Activated CD8-positive, alpha-beta memory T cell treated with anti-CD3 and anti-CD28 coated beads, Interleukin-2, amount 50 U/mL, for 24 hours (primary cell): ENCODE measurements around the gene NEK9.
"Not testable (repeated sequence)": the region's sequence is repeated elsewhere in the genome, so short reads cannot be mapped to it uniquely, and the experiment has no call there.

ENCODE experiments used
- DNase-seq: peaks from one replicate; pipeline ENCODE4 v3.0.0-alpha.2; 2020; ENCODE audit errors: extremely low read depth

The NEK9 gene

DNA sequence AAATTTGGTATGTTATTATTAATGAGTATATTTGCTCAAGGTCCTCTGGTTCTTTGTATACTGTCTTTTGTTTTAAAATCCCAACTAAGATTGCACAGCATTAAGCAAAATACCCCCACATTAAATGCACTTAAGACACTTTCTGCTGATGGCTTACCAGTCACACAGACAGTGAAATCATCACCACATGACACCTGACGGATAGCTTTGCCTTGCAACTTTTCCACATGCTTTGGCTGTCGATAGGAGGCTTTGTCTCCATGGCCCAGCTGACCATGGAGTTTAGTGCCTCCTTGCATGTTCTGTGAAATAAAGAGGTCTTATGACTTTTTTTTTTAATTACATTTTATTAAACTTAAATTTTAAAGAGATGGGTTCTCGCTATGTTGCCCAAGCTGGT is 19.7 kb downstream of the NEK9 start:
- no peak for DNase-seq

DNA sequence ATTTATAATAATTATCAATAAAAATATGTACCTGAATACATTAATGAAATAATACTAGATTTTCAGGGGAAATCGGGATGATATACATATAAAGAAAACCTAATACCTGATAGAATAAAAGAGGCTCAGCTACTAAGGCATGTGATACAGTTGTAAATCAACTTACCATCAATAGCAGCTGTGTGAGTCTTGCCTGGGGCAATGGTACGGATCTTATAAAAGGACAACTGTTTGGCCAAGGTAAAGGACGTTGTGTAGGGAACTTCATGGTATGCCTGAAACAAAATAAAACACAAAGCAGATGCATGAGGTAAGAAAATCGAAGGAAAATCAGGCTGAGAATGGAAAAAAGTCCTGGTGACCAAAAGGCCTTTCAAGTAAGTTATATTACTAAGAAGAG is 25.4 kb downstream of the NEK9 start:
- no peak for DNase-seq

DNA sequence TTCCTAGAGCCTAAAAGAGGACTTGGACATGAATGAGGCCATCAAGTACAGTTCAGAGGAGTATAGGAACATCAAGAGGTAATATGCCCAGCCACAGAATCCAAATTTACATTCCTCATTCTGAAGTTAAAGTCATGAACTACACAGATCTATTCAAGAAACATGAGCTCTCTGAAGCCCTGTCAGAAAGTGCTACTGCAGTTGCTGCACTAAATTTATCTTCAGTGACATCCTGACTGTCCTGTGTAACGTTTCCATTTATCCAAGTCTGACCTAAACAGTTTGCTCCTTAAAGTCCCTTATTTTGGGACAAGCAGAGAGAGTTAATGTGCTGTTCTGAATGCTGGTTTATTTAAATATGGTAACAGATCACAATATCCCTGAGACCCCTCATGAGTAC is 28.2 kb downstream of the NEK9 start:
- DNase-seq = no peak

DNA sequence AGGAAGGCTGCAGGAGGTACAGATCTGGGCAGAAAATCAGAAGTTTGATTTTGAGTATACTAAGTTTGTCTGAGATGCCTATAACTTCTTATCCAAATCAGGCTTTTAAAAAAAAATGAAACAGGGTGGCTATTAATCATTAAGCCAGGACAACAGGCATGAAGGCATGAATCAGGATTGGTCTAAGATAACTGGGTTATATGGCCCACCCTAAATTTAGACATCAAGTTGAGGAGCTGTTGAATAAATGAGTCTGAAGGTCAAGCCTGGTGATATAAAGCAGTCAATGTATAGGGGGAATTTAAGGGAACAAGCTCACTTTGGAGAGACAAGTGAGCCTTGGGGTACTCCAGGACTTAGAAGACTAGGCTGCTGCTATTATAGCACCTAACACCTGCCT is 28.6 kb downstream of the NEK9 start:
- no peak for DNase-seq

DNA sequence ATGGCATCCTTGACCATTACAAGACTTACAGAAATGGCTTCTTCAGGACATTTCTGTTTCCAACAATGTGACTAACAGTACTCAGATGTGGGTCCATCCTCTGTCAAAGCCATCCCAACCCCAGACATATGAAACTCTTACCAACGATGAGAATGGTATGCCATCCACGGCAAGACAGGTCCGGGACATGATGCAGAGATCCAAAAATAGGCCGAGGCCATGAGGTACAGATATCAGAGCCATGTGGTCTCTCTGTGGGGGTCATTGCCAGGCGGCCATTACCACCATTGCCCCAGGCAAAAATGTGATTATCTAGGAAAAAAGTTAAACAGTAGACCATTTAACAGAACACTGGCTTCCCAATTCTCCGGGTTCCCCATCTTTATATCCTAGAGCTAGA is 29.9 kb downstream of the NEK9 start:
- no peak for DNase-seq

DNA sequence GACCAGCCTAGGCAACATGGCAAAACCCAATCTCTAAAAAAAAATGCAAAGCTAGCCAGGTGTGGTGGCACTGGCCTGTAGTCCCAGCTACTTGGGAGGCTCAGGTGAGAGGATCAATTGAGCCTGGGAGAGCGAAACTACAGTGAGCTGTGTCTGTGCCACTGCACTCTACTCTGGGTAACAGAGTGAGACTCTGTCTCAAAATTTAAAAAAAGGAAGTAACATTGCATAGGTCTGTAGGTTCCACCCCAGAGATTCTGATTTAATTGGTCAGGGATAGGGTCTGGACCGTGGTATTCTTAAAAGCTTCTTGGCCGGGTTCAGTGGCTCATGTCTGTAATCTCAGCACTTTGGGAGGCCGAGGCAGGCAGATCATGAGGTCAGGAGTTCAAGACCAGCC is 31.2 kb downstream of the NEK9 start:
- DNase-seq = no peak

DNA sequence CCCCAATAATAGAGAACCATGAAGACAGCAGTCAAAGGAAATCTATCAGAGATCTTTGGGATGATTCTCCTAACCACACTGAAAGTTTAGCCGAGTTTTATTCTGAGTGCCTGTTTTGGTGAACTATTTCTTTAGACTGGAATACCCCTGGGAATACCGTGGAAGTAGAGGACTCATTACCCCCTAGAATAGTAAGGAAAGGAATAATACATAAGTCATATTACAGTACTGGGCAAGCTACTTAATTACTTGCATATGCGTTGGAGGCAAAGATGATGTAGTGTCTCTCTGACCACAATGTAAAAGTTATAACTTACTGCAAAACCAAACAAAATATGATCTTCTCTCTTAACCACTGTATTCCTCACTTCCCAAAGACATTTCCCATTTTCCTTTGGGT is 32.0 kb downstream of the NEK9 start:
- DNase-seq = no peak

DNA sequence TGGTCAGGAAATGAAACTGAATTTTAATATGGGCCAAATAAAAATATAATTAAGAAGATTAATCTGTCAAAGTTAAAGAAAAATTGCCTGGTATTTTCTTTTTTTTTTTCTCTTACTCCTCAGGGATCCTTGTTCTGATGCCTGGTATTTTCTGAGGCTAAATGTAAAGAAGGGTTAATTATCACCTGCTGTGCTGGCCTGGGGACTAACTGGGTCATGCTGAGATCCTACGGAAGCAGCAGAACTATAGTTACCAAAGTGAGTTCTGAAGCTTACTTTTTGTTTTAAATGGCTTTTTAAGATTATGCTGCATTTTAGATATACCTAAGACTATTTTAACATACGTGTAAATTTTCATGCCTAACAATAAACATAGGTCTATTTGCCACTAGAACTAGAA is 34.1 kb downstream of the NEK9 start:
- no peak for DNase-seq

DNA sequence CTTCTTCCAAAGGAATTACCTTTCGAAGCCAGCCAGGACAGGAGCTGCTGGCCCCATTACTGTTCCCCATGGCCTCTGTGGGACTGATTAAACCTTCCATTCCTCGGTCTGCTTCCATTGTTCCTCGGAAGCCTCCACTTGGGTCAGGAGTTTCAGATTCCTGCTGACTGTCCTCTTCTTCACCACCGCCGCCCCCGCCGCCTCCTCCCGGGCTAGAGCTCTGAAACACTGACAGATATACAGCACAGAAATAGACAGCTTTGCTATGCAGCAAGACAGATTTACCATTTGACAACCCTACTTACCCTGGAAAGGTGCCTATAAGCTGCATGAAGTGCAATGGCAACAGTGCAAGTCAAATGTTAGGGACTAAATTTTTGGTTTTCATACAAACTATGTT is 35.6 kb downstream of the NEK9 start:
- DNase-seq = no peak

DNA sequence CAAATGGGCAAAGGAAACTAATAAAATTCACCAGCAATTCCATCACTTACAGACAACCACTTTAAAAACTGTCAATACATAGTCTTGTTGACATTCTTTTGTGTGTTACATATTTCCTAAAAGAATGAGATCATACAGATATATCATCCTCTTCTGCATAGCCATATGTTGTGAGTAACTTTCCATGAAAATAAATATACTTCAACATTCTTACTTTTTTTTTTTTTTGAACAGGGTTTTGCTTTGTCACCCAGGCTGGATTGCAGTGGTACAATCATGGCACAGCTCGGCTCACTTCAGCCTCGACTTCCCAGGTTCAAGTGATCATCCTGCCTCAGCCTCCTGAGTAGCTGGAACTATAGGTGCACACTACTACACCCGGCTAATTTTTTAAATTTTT is 36.5 kb downstream of the NEK9 start:
- DNase-seq = no peak

DNA sequence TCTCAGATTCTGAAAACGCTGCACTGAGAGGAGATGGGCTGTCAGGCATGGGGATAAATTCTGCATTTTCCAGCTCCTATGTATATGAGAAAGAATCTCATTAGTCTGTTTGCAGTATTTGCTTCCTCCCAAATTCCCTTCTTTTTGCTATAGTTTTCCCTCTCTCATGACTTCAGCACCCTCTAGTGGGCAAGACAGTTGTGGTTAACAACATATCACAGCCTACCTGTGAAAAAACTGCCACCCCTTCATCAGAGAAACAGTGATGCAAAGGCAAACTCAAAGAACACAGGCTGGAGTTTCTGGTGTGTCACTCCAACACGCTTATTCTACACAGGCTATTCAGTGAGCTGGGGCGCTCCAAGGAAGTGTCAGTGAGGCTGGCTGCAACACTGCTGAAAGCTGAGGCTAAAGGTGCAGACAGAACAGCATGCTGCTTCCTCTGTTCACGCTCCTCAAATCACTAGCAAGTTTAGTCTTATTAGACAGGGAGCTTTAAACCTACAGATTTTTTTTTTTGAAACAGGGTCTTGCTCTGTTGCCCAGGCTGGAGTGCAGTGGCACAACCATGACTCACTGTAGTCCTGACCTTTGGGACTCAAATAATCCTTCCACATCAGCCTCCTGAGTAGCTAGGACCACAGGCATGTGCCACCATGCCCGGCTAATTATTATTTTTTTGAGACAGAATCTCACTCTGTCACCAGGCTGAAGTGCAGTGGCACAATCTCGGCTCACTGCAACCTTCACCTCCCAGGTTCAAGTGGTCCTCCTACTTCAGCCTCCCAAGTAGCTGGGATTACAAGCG is 38.1 kb downstream of the NEK9 start:
- DNase-seq = no peak

DNA sequence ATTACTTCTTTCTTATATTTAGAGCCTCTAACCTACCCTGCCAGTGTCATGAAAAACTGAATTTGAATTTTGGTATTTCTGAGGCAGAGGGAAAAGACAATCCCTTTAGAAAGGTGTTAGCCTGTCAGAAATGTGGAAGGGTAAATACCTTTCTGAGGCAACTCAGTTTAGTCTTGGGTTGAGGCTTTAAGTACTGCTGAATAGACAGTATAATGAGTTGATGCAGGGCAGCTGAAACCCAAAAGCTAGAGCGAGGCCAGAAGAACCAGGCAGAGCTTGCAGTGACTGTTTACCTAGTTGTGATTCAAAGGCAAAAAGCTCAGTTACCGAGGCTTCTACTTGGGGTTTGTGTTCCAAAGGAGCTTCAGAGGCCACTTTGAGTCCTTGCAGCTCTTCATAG is 38.7 kb downstream of the NEK9 start:
- DNase-seq = no peak

DNA sequence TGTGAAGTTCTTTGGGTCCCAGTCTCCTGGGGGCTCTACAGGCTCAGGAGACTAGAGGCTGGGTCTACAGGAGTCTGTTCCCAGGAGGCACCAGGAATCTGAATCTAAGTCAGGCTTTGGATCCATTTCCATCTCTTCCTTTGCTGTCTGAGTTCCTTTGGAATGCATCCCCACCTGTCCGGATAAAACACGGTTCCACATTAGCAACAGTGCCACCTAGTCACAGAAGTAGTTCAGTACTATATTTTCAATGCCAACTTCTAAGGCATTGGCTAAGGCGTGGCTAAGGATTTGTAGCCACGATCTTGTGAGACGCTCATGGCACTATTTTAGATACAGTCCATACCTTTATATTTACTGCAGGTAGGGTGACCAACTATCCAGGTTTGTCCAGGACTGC is 42.3 kb downstream of the NEK9 start:
- no peak for DNase-seq

DNA sequence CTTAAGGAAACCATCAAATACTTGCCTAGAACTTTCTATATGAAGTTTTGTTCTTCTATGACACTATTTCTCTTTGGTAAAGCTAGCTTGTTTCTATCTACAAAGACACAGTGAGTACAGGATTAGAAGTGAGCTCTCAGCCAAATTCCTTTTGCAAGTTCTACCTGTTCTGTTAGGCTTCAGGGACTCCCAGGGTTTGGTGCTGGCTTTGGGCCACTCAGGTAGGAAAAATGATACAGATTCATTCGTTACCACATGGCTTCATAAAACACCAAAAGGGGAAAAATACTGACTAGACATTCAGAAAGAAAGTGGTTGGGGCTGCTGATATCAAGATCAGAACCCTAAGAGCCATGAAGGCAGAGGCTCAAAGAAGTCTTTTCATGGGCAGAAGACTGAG is 43.6 kb downstream of the NEK9 start:
- no peak for DNase-seq

DNA sequence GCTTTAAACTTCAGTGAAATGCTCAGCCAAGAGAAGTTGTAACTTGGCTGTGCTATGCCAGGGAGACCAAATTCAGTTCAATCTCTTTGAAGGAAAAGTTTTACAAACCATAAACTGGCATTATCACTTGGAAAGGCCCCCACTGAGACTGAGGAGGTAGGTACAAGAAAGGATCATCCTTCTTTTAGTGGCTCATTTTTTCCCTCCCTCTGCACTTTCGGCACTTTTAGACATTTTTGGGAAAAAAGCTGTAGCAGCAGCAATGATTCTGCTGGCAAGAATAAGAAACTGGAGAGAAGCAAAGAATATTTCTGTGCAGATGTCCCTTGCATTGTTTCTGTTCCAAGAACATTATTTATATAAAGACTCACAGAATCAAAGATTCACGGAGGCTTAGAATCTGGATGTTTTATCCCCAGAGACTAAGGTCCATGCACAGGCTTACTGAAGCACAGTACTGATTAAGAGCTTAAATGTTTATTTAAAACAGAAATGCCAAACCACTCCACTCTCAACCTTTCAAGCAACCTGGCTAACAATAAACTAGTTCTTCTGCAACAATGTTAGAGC is 45.1 kb downstream of the NEK9 start:
- DNase-seq = no peak

DNA sequence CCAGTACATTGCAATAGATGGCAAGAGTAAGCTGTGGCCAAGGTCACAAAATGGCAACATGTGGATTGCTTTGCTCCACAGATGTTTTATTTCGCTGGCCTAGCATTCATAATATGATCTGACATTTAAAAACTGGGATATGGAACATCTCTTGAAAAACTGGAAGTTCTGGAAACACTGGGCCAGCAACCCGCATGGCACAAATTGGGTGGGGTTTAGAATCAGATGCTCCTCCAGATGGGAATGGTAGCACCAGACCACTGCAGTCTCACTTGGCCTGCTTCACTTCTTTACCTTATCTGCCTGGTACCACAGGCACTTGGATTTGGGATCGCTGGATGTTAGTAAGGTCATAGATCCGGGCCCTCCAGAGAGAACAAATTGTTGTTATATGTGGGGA is 47.3 kb downstream of the NEK9 start:
- DNase-seq = no peak

DNA sequence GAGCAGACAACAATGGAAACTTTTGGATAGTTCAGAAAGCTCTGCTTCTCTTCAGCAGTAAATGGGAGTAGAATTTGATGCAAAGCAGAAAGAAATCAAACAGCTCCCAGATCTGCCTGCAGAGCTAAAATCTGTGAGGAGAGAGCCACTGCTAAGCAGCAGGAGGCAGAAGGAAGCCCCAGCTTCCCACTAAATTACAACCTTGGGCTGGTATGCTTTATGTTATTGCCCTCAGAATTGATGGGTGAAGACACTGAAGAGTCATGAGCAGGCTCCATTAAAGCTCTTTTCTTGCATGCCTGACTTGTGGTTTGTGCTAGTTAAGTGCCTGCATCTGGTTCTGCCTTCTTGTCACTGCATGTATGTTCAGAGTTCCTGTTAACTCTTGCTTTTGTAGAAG is 49.1 kb downstream of the NEK9 start:
- DNase-seq = no peak

DNA sequence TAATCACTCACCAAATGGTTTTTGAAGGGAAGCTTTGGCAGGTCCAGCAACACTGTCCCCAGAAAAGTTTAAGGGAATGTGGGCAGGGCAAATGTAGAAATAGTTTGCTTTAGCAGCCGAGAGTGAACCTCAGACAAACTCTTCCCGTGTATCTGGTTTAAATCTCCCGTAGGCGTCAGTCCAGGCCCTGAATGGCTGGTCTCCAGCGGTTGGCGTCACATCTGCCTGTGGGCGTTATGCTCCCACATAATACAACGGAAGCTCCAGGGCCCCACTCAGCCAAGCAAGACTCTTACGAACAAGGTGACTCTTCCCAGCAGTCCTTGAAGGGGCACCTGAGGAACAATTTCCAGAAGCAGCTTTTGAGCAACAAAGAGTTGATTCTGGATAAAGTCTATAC is 56.5 kb downstream of the NEK9 start:
- DNase-seq = no peak

DNA sequence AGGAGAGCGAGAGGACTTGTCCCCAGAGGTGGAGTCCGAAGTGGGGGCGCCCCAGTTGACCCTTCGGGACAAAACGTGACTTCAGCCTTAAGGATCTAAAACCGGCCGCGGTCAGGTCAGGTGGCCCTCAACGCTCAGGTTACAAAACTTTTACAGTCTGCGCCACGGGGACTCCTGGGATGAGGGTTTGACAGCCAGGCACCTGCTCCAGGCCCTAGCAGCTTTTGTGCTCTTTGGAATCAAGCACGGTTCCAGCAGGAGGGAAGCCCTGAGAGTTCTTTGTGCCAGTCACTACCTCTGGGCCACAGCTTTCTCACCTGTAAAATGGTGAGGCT is 57.1 kb downstream of the NEK9 start:
- DNase-seq = no peak

DNA sequence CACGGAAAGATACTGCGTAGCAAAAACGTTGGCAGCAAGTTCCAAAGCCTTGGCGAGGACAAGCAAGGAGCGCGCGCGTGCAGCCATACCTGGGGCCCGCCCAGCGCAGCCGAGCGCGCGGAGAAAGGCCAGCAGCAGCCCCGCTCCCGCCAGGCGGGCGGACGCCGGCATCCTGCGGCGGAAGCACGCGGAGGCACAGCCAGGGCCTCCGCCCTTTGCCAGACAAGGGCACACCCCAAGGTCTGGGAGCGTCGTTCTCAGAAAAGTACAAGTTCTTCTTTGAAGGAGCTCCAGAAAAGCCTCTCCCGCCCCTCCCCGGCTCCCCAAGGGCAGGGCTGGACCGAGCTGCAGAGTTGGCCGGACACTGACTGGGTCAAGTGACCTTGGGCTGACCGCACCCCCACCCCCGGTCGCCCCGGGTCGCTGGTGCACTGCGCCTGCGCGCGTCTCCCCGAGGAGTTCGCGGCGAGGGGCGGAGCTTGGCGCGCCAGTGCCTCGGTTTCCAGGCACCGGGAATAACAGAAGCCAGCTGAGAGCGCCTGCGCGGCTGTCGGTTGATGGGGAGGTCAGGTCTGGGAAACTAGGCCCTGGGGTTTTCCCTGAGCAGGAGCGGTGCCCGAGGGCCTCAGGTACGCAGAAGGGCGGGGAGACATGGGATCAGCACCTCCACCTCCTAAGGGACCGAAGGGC is 57.6 kb downstream of the NEK9 start, which contains the start of gene ZC2HC1C:
TSS of gene ZC2HC1C (plus strand) at position 521 of the 690 bp plus-strand sequence. CDS start 933 bp downstream, outside the sequence.
- no peak for DNase-seq

DNA sequence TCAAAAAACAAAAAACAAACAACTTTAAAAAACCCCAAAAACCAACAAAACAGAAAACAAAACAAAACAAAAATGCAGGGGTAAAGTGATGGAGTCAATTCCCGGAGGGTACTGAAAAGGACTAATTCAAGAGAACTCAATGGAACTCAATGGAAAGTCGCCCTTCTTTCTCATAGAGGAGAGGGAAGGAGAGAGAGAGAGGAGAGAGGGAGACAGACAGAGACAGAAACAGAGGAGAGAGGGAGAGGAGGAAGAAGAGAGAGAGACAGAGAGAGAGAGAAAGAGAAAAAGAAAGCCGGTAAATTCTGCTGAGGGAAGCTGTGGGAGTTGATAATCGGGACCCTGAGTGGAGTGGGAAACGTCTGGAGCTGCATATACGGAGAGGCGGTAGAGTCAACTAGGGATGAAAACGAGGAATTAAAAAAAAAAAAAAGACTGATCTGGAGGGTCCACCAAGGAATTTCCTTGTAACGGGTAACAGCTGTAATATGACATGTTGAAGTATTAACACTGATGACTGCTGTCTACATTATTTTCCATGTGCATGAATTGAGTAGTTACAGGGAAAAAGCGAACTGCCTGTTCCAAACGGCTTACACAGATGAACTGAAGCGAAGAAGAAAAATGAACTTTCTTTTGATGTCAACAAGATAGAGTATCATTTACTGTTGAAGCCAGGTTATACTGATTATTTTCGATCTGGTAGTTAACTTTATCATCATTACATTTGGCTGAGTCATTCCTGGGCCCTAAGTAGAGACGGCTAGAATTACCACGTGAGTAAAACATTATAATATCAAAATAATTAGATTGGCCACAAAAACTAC is 58.3 kb downstream of the NEK9 start:
- DNase-seq = no peak

DNA sequence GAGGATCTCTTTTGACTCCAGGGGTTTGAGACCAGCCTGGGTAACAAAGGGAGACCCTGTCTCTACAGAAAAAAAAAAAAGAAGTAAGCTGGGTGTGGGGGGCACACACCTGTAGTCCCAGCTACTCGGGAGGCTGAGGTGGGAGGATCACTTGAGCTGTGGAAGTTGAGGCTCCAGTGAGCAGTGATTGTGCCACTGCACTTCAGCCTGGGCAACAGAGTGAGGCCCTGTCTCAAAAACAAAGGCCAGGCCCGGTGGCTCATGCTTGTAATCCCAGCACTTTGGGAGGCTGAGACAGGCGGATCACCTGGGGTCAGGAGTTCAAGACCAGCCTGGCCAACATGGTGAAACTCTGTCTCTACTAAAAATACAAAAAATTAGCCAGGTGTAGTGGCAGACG is 59.1 kb downstream of the NEK9 start:
- not testable (repeated sequence) for DNase-seq
